Islet precursor cell (in vitro differentiated cells): ENCODE measurements around the gene RFTN2.

Experiments
- DNase-seq: peaks from one replicate; pipeline ENCODE4 v3.0.0-alpha.2; 2018

The RFTN2 gene

GRCh38 chr2:197543206-197543605, 132.2 kb downstream of the RFTN2 start:
- no peak for DNase-seq

- no peak for DNase-seq
These were observed 135.7 kb downstream of the RFTN2 start for GRCh38 chr2:197539734-197540133.

- DNase-seq = no peak
These were observed 137.0 kb downstream of the RFTN2 start for GRCh38 chr2:197538412-197538811.
